ENCODE data around the gene OPN3. TPM values are rescaled to one million over a fixed set of nuclear protein-coding genes. Genes with fewer than 3 reads are reported as not detected.

OPN3 gene
- total and polyA plus RNA-seq, 9 of the 15 experiments (the other 6 are each of a cell fraction or from before 2014, with no cell fraction given) = 4.2 to 34.6 (median 17.0) TPM

DNA sequence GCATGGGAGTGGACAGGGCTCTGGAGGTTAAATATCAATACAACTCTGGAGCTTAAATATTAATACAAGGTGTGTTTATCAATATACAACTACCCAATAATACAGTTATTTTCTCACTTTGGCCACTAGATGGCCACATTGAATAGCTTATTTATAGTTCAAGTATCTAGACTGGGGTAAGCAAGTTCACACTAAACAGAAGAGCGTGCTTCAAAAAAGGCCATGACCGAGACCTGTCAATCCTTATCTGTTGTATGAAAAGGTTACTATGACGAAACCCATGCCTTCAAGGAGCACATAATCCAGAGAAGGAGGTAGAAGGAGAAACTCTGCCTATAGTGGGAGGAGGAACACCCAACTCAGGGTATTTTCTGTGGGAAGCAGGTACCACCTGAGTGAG is 29.1 kb downstream of the OPN3 start (continued):
- TF ChIP-seq, protein P1, sequence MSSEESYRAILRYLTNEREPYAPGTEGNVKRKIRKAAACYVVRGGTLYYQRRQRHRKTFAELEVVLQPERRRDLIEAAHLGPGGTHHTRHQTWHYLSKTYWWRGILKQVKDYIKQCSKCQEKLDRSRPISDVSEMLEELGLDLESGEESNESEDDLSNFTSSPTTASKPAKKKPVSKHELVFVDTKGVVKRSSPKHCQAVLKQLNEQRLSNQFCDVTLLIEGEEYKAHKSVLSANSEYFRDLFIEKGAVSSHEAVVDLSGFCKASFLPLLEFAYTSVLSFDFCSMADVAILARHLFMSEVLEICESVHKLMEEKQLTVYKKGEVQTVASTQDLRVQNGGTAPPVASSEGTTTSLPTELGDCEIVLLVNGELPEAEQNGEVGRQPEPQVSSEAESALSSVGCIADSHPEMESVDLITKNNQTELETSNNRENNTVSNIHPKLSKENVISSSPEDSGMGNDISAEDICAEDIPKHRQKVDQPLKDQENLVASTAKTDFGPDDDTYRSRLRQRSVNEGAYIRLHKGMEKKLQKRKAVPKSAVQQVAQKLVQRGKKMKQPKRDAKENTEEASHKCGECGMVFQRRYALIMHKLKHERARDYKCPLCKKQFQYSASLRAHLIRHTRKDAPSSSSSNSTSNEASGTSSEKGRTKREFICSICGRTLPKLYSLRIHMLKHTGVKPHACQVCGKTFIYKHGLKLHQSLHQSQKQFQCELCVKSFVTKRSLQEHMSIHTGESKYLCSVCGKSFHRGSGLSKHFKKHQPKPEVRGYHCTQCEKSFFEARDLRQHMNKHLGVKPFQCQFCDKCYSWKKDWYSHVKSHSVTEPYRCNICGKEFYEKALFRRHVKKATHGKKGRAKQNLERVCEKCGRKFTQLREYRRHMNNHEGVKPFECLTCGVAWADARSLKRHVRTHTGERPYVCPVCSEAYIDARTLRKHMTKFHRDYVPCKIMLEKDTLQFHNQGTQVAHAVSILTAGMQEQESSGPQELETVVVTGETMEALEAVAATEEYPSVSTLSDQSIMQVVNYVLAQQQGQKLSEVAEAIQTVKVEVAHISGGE (CRISPR knock-in tag; IDR thresholded peaks at IDR 0.05) = no peak
- TF ChIP-seq, protein P2, sequence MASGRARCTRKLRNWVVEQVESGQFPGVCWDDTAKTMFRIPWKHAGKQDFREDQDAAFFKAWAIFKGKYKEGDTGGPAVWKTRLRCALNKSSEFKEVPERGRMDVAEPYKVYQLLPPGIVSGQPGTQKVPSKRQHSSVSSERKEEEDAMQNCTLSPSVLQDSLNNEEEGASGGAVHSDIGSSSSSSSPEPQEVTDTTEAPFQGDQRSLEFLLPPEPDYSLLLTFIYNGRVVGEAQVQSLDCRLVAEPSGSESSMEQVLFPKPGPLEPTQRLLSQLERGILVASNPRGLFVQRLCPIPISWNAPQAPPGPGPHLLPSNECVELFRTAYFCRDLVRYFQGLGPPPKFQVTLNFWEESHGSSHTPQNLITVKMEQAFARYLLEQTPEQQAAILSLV (tag; IDR thresholded peaks at IDR 0.05) = no peak
- TF ChIP-seq ZNF584 (CRISPR knock-in tag; IDR thresholded peaks at IDR 0.05; ENCODE audit: low read depth) (no peak; the same call in 1 of the 2 replicates), ATF6 (CRISPR knock-in tag; IDR thresholded peaks at IDR 0.05) (no peak), THRAP3 (IDR thresholded peaks at IDR 0.05; ENCODE audit: borderline replicate concordance) (no peak), ZBTB8A (IDR thresholded peaks at IDR 0.05; ENCODE audit: partially characterized antibody) (no peak), CBX5 (IDR thresholded peaks at IDR 0.05; ENCODE audit: borderline replicate concordance, low read depth) (no peak), KLF16 (IDR thresholded peaks at IDR 0.05) (peak; percentile 52; the same call in 1 of the 2 replicates), BACH1 (tag; IDR thresholded peaks at IDR 0.05) (no peak), FOSL1 (tag; conservative IDR thresholded peaks at IDR 0.05) (no peak)
- TF ChIP-seq, protein P3, sequence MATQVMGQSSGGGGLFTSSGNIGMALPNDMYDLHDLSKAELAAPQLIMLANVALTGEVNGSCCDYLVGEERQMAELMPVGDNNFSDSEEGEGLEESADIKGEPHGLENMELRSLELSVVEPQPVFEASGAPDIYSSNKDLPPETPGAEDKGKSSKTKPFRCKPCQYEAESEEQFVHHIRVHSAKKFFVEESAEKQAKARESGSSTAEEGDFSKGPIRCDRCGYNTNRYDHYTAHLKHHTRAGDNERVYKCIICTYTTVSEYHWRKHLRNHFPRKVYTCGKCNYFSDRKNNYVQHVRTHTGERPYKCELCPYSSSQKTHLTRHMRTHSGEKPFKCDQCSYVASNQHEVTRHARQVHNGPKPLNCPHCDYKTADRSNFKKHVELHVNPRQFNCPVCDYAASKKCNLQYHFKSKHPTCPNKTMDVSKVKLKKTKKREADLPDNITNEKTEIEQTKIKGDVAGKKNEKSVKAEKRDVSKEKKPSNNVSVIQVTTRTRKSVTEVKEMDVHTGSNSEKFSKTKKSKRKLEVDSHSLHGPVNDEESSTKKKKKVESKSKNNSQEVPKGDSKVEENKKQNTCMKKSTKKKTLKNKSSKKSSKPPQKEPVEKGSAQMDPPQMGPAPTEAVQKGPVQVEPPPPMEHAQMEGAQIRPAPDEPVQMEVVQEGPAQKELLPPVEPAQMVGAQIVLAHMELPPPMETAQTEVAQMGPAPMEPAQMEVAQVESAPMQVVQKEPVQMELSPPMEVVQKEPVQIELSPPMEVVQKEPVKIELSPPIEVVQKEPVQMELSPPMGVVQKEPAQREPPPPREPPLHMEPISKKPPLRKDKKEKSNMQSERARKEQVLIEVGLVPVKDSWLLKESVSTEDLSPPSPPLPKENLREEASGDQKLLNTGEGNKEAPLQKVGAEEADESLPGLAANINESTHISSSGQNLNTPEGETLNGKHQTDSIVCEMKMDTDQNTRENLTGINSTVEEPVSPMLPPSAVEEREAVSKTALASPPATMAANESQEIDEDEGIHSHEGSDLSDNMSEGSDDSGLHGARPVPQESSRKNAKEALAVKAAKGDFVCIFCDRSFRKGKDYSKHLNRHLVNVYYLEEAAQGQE (IDR thresholded peaks at IDR 0.05; ENCODE audit: borderline replicate concordance) = peak; percentile 91
- TF ChIP-seq, protein P3 (CRISPR knock-in tag; IDR thresholded peaks at IDR 0.05; ENCODE audit: low read depth) = no peak
